ENCODE measurements around the gene RDH8.

The RDH8 gene

DNA sequence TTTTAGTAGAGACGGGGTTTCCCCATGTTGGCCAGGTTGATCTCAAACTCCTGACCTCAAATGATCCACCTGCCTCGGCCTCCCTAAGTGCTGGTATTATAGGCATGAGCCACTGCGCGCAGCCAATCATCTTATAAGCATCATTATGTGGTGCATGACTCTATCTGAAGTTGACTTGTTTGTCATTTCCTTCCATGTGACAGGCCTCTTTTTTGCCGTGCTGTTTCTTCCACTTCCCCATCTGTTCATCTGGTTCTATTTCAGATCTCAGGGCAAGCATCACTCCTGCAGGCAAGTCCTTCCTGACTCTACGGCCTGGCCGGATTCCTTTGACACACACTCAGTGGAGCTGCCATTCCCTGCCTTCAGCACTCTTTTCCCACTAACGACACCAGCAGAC is 18.2 kb upstream of the RDH8 start:
- TF ChIP-seq CTCF (IDR thresholded peaks at IDR 0.05): no peak
- TF ChIP-seq ZFX (IDR thresholded peaks at IDR 0.05; ENCODE audit: borderline replicate concordance): no peak
- H3K27ac ChIP-seq: no peak overlapping the region

GRCh38 chr19:9995999-9996398 is 17.3 kb upstream of the RDH8 start:
- TF ChIP-seq ZFX (IDR thresholded peaks at IDR 0.05; ENCODE audit: borderline replicate concordance) (no peak), CTCF (IDR thresholded peaks at IDR 0.05) (no peak)
- no peak overlapping the region for H3K27ac ChIP-seq

GRCh38 chr19:9996541-9996940 is 16.7 kb upstream of the RDH8 start:
- H3K27ac ChIP-seq: no peak overlapping the region
- TF ChIP-seq ZFX (IDR thresholded peaks at IDR 0.05; ENCODE audit: borderline replicate concordance) (no peak), CTCF (IDR thresholded peaks at IDR 0.05) (no peak)

DNA sequence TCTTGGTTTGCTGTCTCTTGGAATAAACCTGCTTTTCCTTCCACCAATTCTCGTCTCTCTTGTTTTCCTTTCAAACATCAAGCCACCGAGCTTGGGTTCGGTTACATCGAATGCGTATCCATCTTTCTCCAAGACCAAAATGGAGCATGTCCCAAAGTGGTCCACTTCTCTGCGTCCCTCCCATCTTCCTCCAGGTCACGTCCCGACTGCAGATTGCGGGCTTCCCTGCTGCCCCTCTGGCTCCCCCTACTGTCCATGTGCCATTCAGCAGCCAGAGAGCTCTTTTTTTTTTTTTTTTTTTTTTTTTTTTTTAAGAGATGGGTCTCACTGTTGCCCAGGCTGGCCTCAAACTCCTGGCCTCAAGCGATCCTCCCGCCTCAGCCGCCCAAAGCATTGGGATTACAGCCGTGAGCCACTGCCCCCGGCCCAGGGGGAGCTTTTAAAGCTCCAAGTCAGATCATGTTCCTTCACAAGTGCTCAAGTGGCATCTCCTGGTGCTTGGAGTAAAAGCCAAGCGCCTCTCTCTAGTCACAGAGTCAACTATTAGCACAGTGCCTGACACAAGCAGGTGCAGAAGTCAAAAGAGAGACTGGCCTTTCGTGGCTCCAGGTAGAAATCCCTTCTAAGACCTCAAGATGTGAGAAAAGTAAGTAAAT is 13.0 kb upstream of the RDH8 start:
- peak; percentile 97 for TF ChIP-seq CTCF (IDR thresholded peaks at IDR 0.05)
- no peak for TF ChIP-seq ZFX (IDR thresholded peaks at IDR 0.05; ENCODE audit: borderline replicate concordance)
- no peak overlapping the region for H3K27ac ChIP-seq

GRCh38 chr19:10001899-10002298 is 11.4 kb upstream of the RDH8 start:
- H3K27ac ChIP-seq: no peak overlapping the region
- TF ChIP-seq CTCF (IDR thresholded peaks at IDR 0.05) (peak; percentile 47; the same call in 1 of the 2 replicates), ZFX (IDR thresholded peaks at IDR 0.05; ENCODE audit: borderline replicate concordance) (no peak)

DNA sequence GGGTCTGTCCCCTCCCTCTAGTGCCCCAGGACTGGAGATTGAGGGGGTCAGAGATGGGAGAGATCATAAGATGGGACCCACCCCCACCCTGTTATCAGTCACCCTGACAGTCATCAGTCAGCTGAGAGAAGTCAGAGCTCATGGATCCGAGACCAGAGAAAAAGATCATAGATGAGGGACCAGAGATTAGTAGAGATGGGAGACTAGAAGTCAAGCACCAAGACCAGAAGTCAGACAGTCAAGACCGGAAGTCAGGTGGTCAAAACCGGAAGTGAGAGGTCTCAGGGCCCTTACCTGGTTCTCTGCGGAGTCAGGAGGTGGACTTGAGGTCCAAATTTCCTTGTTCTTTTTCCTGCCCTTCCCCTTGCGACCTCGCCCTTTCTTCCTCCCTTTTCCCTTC is 10.0 kb upstream of the RDH8 start:
- no peak for TF ChIP-seq CTCF (IDR thresholded peaks at IDR 0.05)
- no peak for TF ChIP-seq ZFX (IDR thresholded peaks at IDR 0.05; ENCODE audit: borderline replicate concordance)
- H3K27ac ChIP-seq: no peak overlapping the region

DNA sequence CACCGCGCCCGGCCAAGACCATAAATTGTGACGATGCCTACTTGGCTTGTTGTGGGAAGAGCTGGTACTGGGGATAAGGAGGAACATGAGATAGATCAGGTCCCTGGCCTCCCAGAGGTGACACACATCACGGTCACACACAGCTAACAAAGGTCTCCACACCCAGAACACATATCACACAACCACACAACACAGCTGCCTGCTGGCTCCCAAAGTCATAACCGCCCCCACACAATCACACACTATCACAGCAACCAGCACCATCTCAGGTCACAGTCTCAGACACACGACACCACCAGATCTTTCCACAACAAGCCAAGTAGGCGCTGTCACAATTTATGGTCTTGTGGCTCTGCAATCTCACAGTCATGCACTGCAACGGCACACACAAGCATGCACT is 8.7 kb upstream of the RDH8 start:
- TF ChIP-seq ZFX (IDR thresholded peaks at IDR 0.05; ENCODE audit: borderline replicate concordance) (no peak), CTCF (IDR thresholded peaks at IDR 0.05) (no peak)
- no peak overlapping the region for H3K27ac ChIP-seq

Measured in 22Rv1 (cell line).